ENCODE results near the gene HCRTR1. TPM values are rescaled to one million over a fixed set of nuclear protein-coding genes. Genes with fewer than 3 reads are reported as not detected.
A peak's percentile ranks its signal among the peaks of the same experiment; 100 is the strongest.

HCRTR1 gene
- polyA plus RNA-seq, 1 of the 3 experiments (the other 2 are of a cell fraction) = 0.03 TPM

GRCh38 chr1:31658721-31659120 is 41.2 kb downstream of the HCRTR1 start:
- Histone ChIP-seq H3K9me3 (no peaks in the 10 kb centered on the region), H3F3A (replicated peaks; ENCODE audit: insufficient read depth) (no peaks in the 10 kb centered on the region), H4K20me1 (ENCODE audit: insufficient read depth) (no peaks in the 10 kb centered on the region), H2AFZ (ENCODE audit: low read depth) (no peak overlapping the region), H3K4me1 (ENCODE audit: control insufficient read depth in 1 of 2, insufficient read depth in 2 of 2, low read depth in 1 of 2, low read length in 1 of 2) (peaks cover 0 to 4% of the 10 kb centered on the region in 2 experiments; a peak in 1 of 4 replicates), H3K27ac (ENCODE audit: low read depth in 2 of 2, low read length in 1 of 2) (no peak overlapping the region), H3K9ac (no peak overlapping the region), H3K36me3 (replicated peaks in 1 of 2; ENCODE audit: control insufficient read depth in 1 of 2, insufficient read depth in 2 of 2, low read length in 1 of 2) (peaks cover 0 to 3% of the 10 kb centered on the region in 2 experiments), H3K27me3 (ENCODE audit: insufficient read depth) (no peaks in the 10 kb centered on the region), H3K9me2 (no peaks in the 10 kb centered on the region), H3K4me2 (peak overlapping the region; percentile 24; the same call in 1 of the 2 replicates), H3K4me3 (ENCODE audit: low read depth in 2 of 2, low read length in 1 of 2) (no peak overlapping the region), H3K79me2 (ENCODE audit: insufficient read depth) (no peaks in the 10 kb centered on the region)
- WGBS (ENCODE audit: low lambda C conversion rate) = 80% methylated on average over 3 of the region's 3 CpGs
- CTCF ChIA-PET = interaction anchor here (1.1 to 8.1 kb wide), 5 partner anchors 45 to 130 kb away, joined by 3 to 134 read pairs (median 7); partner anchors contain the start of gene COL16A1
- TF ChIP-seq TEAD4 (IDR thresholded peaks at IDR 0.05; ENCODE audit: borderline replicate concordance, insufficient read depth) (no peak), FOSL2 (IDR thresholded peaks at IDR 0.05; ENCODE audit: borderline replicate concordance, low read depth) (no peak), EP300 (IDR thresholded peaks at IDR 0.05; ENCODE audit: borderline replicate concordance in 1 of 2, low read depth in 1 of 2, low read length in 1 of 2) (no peak), GATA2 (CRISPR knock-in tag; IDR thresholded peaks at IDR 0.05) (no peak), TCF12 (IDR thresholded peaks at IDR 0.05) (no peak), RAD21 (IDR thresholded peaks at IDR 0.05; ENCODE audit: low read length) (no peak), JUND (IDR thresholded peaks at IDR 0.05) (no peak)
- TF ChIP-seq, protein P1, sequence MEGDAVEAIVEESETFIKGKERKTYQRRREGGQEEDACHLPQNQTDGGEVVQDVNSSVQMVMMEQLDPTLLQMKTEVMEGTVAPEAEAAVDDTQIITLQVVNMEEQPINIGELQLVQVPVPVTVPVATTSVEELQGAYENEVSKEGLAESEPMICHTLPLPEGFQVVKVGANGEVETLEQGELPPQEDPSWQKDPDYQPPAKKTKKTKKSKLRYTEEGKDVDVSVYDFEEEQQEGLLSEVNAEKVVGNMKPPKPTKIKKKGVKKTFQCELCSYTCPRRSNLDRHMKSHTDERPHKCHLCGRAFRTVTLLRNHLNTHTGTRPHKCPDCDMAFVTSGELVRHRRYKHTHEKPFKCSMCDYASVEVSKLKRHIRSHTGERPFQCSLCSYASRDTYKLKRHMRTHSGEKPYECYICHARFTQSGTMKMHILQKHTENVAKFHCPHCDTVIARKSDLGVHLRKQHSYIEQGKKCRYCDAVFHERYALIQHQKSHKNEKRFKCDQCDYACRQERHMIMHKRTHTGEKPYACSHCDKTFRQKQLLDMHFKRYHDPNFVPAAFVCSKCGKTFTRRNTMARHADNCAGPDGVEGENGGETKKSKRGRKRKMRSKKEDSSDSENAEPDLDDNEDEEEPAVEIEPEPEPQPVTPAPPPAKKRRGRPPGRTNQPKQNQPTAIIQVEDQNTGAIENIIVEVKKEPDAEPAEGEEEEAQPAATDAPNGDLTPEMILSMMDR (IDR thresholded peaks at IDR 0.05) = no peak
- POLR2A ChIA-PET = no interaction called here
- DNase-seq = peak; percentile 15

GRCh38 chr1:31659889-31660288 is 42.4 kb downstream of the HCRTR1 start:
- Histone ChIP-seq H3K4me3 (ENCODE audit: low read depth in 2 of 2, low read length in 1 of 2) (no peak overlapping the region), H3K36me3 (replicated peaks in 1 of 2; ENCODE audit: control insufficient read depth in 1 of 2, insufficient read depth in 2 of 2, low read length in 1 of 2) (peaks cover 0 to 3% of the 10 kb centered on the region in 2 experiments), H3K27me3 (ENCODE audit: insufficient read depth) (no peaks in the 10 kb centered on the region), H3K9me3 (no peaks in the 10 kb centered on the region), H3K9me2 (no peaks in the 10 kb centered on the region), H3K4me1 (ENCODE audit: control insufficient read depth in 1 of 2, insufficient read depth in 2 of 2, low read depth in 1 of 2, low read length in 1 of 2) (peaks cover 0 to 4% of the 10 kb centered on the region in 2 experiments; a peak in 1 of 4 replicates), H3K79me2 (ENCODE audit: insufficient read depth) (no peaks in the 10 kb centered on the region), H3K9ac (no peak overlapping the region), H3K27ac (ENCODE audit: low read depth in 2 of 2, low read length in 1 of 2) (no peak overlapping the region), H3K4me2 (no peak overlapping the region), H4K20me1 (ENCODE audit: insufficient read depth) (no peaks in the 10 kb centered on the region), H2AFZ (ENCODE audit: low read depth) (no peak overlapping the region), H3F3A (replicated peaks; ENCODE audit: insufficient read depth) (no peaks in the 10 kb centered on the region)
- ChIA-PET CTCF (interaction anchor here (2.0 to 8.1 kb wide), 3 partner anchors 55 to 130 kb away, joined by 8 to 134 read pairs (median 110); no protein-coding TSS in a partner anchor), POLR2A (no interaction called here)
- TF ChIP-seq, protein P2, sequence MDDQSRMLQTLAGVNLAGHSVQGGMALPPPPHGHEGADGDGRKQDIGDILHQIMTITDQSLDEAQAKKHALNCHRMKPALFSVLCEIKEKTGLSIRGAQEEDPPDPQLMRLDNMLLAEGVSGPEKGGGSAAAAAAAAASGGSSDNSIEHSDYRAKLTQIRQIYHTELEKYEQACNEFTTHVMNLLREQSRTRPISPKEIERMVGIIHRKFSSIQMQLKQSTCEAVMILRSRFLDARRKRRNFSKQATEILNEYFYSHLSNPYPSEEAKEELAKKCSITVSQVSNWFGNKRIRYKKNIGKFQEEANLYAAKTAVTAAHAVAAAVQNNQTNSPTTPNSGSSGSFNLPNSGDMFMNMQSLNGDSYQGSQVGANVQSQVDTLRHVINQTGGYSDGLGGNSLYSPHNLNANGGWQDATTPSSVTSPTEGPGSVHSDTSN (IDR thresholded peaks at IDR 0.05) = no peak
- TF ChIP-seq ELF1 (IDR thresholded peaks at IDR 0.05) (no peak), JUND (IDR thresholded peaks at IDR 0.05) (no peak), NFIC (IDR thresholded peaks at IDR 0.05; ENCODE audit: borderline replicate concordance) (no peak), USF2 (IDR thresholded peaks at IDR 0.05; ENCODE audit: borderline replicate concordance, low read depth, low read length) (no peak), MXI1 (IDR thresholded peaks at IDR 0.05; ENCODE audit: low read depth, low read length) (no peak)
- TF ChIP-seq, protein P1 (IDR thresholded peaks at IDR 0.05) = no peak
- DNase-seq = no peak
- 85% methylated on average over 3 of the region's 3 CpGs for WGBS (ENCODE audit: low lambda C conversion rate)
